Measurements from ENCODE around the gene EXOSC6.
"Not testable (repeated sequence)": the region's sequence is repeated elsewhere in the genome, so short reads cannot be mapped to it uniquely, and the experiment has no call there.

Gene EXOSC6

DNA sequence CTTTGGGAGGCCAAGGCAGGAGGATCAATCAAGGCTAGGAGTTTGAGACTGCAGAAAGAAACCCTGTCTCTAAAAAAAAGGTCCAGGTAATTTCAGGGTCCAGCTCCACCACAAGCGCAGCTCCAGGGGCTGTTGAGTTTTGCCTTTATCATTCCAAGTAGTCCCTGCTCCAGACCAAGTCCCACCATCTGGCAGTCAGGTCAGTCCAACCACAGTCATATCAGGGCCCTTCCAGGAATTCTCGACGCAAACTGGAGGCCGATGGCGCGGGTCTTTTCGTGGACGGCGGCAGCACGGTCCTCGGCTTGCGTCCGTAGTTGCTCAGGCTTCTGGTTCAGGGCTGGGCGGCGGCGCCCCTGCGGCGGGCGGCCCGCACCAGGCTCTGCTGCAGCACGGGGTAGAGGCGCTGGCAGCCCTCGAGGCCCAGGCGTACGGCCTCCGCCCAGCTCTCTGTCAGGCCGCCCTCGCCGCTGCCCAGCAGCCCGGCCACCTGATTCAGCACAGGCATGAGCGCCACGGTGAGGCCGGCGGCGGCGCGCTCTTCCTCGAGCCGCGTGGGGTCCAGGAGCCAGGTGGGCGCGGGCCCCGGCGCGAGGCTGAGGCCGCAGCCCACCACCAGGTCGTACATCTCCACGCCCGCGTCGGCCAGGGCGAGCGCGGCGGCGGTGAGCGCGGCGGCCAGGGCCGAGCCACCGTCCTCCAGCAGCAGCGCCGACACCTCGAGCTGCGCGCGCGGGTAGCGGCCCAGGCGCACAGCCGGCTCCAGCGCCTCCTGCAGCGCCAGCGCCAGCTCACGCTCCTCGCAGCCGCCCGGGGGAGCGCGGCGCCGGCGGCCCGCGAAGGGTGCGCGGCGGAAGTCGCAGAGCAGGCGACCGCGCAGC is 752 bp downstream of the EXOSC6 start:
- peak overlapping the region; percentile 75 for H3K4me3 ChIP-seq (ENCODE audit: low read length)
- peaks cover 9% of the 10 kb centered on the region for H3K4me1 ChIP-seq (ENCODE audit: insufficient read depth, low read length)
- peaks cover 39% of the 10 kb centered on the region for H3K36me3 ChIP-seq (ENCODE audit: insufficient read depth, low read length)
- no peaks in the 10 kb centered on the region for H3K27me3 ChIP-seq (ENCODE audit: insufficient read depth, low read length)
- H2AFZ ChIP-seq (ENCODE audit: low read depth, low read length): no peak overlapping the region
- no peaks in the 10 kb centered on the region for H3K9me3 ChIP-seq (ENCODE audit: low read length)

DNA sequence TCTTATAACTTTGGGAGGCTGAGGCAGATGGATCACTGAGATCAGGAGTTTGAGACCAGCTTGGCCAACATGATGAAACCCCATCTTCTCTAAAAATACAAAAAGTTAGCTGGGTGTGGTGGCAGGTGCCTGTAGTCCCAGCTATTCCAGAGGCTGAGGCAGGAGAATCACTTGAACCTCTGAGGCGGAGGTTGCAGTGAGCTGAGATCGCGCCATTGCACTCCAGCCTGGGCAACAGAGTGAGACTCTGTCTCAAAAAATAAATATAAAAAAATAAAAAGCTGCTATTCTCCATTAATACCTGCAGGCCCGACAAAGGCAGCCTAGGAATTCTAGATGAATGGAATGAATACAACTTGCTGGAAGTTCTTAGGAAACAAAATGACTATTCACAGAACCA is 2.0 kb downstream of the EXOSC6 start:
- H3K4me3 ChIP-seq (ENCODE audit: low read length); H2AFZ ChIP-seq (ENCODE audit: low read depth, low read length); H3K27me3 ChIP-seq (ENCODE audit: insufficient read depth, low read length); H3K9me3 ChIP-seq (ENCODE audit: low read length); H3K4me1 ChIP-seq (ENCODE audit: insufficient read depth, low read length): not testable (repeated sequence)
- H3K36me3 ChIP-seq (ENCODE audit: insufficient read depth, low read length): peaks cover 28% of the 10 kb centered on the region

DNA sequence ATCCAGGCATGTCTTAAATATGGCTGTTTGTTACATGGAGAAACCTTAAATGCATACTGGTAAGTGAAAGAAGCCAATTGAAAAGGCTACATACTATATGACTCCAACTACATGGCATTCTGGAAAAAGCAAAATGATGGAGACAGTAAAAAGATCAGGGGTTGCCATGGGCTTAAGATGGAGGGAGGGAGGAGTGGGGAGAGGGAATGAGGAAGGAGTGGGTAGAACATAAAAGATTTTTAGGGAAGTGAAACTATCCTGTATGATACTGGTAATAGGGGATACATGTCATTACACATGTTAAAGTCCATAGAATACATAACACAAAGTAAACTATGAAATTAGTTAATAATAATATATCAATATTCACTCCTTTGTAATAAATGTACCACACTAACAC is 13.0 kb downstream of the EXOSC6 start:
- H3K9me3 ChIP-seq (ENCODE audit: low read length); H3K4me3 ChIP-seq (ENCODE audit: low read length); H2AFZ ChIP-seq (ENCODE audit: low read depth, low read length); H3K27me3 ChIP-seq (ENCODE audit: insufficient read depth, low read length); H3K4me1 ChIP-seq (ENCODE audit: insufficient read depth, low read length); H3K36me3 ChIP-seq (ENCODE audit: insufficient read depth, low read length): not testable (repeated sequence)

DNA sequence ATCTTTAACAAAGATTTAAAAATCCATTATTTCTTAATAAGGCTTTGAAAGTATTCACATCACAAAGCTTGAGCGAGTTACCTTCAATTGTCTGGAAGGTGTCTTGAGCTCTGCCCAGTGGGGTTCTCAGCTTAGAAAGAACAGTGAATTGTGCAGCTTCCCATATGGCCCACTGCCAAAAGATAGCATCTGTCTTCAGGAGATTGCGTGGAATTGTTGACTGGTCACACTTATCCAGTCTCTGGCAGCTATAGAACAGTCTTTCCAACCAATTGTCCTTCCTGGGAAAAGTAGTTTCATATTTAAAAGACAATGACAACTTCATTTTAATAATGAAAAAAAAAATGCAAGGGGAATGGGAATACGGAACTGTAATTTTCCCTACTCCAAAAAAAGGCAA is 19.9 kb downstream of the EXOSC6 start:
- H3K9me3 ChIP-seq (ENCODE audit: low read length); H3K27me3 ChIP-seq (ENCODE audit: insufficient read depth, low read length); H3K4me3 ChIP-seq (ENCODE audit: low read length); H3K4me1 ChIP-seq (ENCODE audit: insufficient read depth, low read length); H3K36me3 ChIP-seq (ENCODE audit: insufficient read depth, low read length); H2AFZ ChIP-seq (ENCODE audit: low read depth, low read length): not testable (repeated sequence)

DNA sequence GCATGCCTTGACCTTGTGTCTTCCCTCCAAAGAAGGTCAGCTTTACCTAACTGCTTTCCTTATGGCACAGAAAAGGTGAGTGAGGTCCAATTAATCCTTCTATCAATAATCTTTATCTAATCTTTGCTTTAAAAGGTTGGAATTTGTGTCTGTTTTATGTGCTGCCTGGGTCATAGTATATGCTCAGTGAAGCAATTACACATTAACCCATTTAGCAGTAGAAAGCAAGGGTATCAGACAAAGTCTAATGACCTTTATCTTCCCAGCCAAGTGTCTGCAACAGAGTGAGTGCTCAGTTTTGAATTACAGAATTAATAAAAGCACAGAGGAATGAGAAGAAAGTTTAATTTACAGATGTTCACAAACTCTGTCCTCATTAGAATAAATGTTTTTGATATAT is 25.7 kb downstream of the EXOSC6 start:
- H3K27me3 ChIP-seq (ENCODE audit: insufficient read depth, low read length); H2AFZ ChIP-seq (ENCODE audit: low read depth, low read length); H3K4me1 ChIP-seq (ENCODE audit: insufficient read depth, low read length); H3K4me3 ChIP-seq (ENCODE audit: low read length); H3K36me3 ChIP-seq (ENCODE audit: insufficient read depth, low read length); H3K9me3 ChIP-seq (ENCODE audit: low read length): not testable (repeated sequence)

DNA sequence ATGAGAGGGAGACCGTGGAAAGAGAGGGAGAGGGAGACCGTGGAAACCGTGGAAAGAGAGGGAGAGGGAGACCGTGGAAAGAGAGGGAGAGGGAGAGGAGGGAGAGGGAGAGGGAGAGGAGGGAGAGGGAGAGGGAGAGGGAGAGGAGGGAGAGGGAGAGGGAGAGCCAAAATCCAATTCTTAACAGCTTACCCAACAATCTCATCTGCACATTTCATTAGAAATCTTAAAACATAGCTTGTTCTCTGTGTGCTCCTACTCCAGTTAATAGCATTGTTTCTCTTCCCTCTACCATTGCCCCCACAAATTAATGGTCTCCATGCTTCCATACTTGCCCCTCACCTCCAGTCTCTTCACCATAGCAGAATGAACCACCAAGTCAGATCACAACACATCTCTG is 26.3 kb downstream of the EXOSC6 start:
- not testable (repeated sequence) for H3K9me3 ChIP-seq (ENCODE audit: low read length); H3K36me3 ChIP-seq (ENCODE audit: insufficient read depth, low read length); H3K4me1 ChIP-seq (ENCODE audit: insufficient read depth, low read length); H2AFZ ChIP-seq (ENCODE audit: low read depth, low read length); H3K4me3 ChIP-seq (ENCODE audit: low read length); H3K27me3 ChIP-seq (ENCODE audit: insufficient read depth, low read length)

DNA sequence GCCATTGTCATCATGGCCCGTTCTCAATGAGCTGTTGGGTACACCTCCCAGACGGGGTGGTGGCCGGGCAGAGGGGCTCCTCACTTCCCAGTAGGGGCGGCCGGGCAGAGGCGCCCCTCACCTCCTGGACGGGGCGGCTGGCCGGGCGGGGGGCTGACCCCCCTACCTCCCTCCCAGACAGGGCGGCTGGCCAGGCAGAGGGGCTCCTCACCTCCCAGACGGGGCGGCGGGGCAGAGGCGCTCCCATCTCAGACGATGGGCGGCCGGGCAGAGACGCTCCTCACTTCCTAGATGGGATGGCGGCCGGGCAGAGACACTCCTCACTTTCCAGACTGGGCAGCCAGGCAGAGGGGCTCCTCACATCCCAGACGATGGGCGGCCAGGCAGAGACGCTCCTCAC is 27.1 kb downstream of the EXOSC6 start:
- H3K4me1 ChIP-seq (ENCODE audit: insufficient read depth, low read length); H3K4me3 ChIP-seq (ENCODE audit: low read length); H3K9me3 ChIP-seq (ENCODE audit: low read length); H2AFZ ChIP-seq (ENCODE audit: low read depth, low read length); H3K36me3 ChIP-seq (ENCODE audit: insufficient read depth, low read length); H3K27me3 ChIP-seq (ENCODE audit: insufficient read depth, low read length): not testable (repeated sequence)

DNA sequence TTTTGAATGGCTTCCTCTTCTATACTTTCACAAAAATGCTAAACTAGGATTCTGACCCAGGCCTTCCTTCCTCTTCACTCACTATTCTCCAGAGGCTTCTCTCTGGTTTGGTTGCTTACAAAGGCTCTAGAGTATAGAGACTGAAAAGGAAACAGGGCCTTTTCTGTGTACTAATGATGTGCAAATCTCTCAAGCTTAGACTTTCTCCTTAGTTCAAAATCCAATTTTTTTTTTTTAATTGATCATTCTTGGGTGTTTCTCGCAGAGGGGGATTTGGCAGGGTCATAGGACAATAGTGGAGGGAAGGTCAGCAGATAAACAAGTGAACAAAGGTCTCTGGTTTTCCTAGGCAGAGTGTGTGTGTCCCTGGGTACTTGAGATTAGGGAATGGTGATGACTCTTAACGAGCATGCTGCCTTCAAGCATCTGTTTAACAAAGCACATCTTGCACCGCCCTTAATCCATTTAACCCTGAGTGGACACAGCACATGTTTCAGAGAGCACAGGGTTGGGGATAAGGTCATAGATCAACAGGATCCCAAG is 27.7 kb downstream of the EXOSC6 start:
- not testable (repeated sequence) for H3K36me3 ChIP-seq (ENCODE audit: insufficient read depth, low read length); H3K27me3 ChIP-seq (ENCODE audit: insufficient read depth, low read length); H3K4me1 ChIP-seq (ENCODE audit: insufficient read depth, low read length); H3K9me3 ChIP-seq (ENCODE audit: low read length); H2AFZ ChIP-seq (ENCODE audit: low read depth, low read length); H3K4me3 ChIP-seq (ENCODE audit: low read length)

DNA sequence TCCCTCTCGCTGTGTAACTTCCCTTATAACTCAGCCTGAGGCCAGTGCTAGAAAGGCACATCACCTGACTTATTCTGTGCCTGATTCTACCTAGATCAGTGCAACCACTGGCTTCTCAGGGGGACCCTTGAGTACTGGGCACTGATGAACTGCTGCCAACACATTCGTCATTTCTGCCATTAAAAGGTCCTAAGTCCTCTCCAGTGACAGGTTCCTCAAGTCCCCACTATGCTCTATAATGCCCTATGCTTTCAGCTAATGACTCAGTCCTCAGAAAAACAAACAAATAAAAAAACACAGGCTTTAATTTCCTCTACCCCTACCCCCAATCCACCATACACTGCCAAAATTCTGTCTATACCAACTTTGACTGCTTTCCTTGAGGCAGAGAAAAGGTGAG is 28.5 kb downstream of the EXOSC6 start:
- H3K9me3 ChIP-seq (ENCODE audit: low read length); H2AFZ ChIP-seq (ENCODE audit: low read depth, low read length); H3K27me3 ChIP-seq (ENCODE audit: insufficient read depth, low read length); H3K36me3 ChIP-seq (ENCODE audit: insufficient read depth, low read length); H3K4me3 ChIP-seq (ENCODE audit: low read length); H3K4me1 ChIP-seq (ENCODE audit: insufficient read depth, low read length): not testable (repeated sequence)

DNA sequence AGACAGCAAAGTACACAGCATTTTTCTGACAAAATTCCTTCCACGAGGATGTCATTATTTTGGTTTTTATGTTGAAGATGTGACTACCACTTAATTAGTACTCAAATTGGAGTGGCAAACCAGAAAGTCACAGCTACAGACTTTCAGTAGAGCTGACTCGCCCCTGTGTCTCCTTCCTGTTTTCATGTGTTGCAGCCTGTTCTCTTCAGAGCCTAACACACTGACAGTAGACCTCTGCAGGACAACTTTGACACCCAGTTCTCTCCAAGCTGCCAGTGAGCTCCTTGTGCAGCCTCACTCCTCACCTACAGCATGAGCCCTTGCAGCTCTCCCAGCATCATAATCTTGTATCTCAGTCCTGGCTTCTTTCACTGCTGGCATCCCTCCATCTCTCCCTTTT is 29.2 kb downstream of the EXOSC6 start:
- not testable (repeated sequence) for H2AFZ ChIP-seq (ENCODE audit: low read depth, low read length); H3K4me3 ChIP-seq (ENCODE audit: low read length); H3K4me1 ChIP-seq (ENCODE audit: insufficient read depth, low read length); H3K36me3 ChIP-seq (ENCODE audit: insufficient read depth, low read length); H3K9me3 ChIP-seq (ENCODE audit: low read length); H3K27me3 ChIP-seq (ENCODE audit: insufficient read depth, low read length)

DNA sequence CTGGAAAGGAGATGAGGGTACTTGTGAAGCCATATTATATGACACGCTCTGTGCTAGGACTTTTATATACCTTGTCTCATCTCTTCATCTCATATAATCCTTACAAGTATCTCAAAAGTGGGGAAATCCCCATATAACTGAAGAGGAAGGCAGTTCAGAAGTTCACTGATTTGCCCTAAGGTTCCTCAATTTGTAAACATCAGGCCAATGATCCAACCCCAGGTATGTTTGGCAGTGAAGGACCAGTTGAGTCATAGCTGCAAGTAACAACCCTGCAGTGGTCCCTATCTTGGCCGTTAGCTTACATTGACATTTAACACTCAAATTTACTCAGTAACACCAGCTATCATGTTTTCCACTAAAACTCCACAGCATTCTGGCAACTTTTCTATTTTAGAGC is 33.2 kb downstream of the EXOSC6 start:
- H3K4me3 ChIP-seq (ENCODE audit: low read length); H3K36me3 ChIP-seq (ENCODE audit: insufficient read depth, low read length); H3K4me1 ChIP-seq (ENCODE audit: insufficient read depth, low read length); H2AFZ ChIP-seq (ENCODE audit: low read depth, low read length); H3K27me3 ChIP-seq (ENCODE audit: insufficient read depth, low read length); H3K9me3 ChIP-seq (ENCODE audit: low read length): not testable (repeated sequence)

DNA sequence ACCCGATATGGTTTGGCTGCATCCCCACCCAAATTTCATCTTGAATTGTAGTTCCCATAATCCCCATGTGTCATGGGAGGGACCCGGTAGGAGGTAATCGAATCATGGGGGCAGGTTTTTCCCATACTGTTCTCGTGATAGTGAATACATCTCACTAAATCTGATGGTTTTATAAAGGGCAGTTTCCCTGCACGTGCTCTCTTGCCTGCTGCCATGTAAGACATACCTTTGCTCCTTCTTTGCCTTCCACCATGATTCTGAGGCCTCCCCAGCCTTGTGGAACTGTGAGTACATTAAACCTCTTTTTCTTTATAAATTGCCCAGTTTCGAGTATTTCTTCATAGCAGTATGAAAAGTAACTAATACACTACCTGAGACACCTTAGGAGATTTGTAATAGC is 45.4 kb downstream of the EXOSC6 start:
- H3K4me3 ChIP-seq (ENCODE audit: low read length); H3K4me1 ChIP-seq (ENCODE audit: insufficient read depth, low read length); H3K27me3 ChIP-seq (ENCODE audit: insufficient read depth, low read length); H2AFZ ChIP-seq (ENCODE audit: low read depth, low read length); H3K9me3 ChIP-seq (ENCODE audit: low read length); H3K36me3 ChIP-seq (ENCODE audit: insufficient read depth, low read length): not testable (repeated sequence)

DNA sequence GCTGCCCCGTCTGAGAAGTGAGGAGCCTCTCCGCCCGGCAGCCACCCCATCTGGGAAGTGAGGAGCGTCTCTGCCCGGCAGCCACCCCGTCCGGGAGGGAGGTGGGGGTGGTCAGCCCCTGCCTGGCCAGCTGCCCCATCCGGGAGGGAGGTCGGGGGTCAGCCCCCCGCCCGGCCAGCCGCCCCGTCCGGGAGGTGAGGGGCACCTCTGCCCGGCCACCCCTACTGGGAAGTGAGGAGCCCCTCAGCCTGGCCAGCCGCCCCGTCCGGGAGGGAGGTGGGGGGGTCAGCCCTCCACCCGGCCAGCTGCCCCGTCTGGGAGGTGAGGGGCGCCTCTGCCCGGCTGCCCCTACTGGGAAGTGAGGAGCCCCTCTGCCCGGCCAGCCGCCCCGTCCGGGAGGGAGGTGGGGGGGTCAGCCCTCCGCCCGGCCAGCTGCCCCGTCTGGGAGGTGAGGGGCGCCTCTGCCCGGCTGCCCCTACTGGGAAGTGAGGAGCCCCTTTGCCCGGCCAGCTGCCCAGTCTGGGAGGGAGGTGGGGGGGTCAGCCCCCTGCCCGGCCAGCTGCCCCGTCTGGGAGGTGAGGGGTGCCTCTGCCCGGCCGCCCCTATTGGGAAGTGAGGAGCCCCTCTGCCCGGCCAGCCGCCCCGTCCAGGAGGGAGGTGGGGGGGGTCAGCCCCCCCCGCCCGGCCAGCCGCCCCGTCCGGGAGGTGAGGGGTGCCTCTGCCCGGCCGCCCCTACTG is 46.9 kb downstream of the EXOSC6 start:
- not testable (repeated sequence) for H3K4me1 ChIP-seq (ENCODE audit: insufficient read depth, low read length)

DNA sequence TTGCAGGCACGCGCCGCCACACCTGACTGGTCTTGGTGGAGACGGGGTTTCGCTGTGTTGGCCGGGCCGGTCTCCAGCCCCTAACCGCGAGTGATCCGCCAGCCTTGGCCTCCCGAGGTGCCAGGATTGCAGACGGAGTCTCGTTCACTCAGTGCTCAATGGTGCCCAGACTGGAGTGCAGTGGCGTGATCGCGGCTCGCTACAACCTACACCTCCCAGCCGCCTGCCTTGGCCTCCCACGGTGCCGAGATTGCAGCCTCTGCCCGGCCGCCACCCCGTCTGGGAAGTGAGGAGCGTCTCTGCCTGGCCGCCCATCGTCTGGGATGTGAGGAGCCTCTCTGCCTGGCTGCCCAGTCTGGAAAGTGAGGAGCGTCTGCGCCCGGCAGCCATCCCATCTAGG is 47.7 kb downstream of the EXOSC6 start:
- not testable (repeated sequence) for H3K4me3 ChIP-seq (ENCODE audit: low read length); H3K9me3 ChIP-seq (ENCODE audit: low read length); H2AFZ ChIP-seq (ENCODE audit: low read depth, low read length); H3K27me3 ChIP-seq (ENCODE audit: insufficient read depth, low read length); H3K36me3 ChIP-seq (ENCODE audit: insufficient read depth, low read length); H3K4me1 ChIP-seq (ENCODE audit: insufficient read depth, low read length)

More for the DNA sequence above, 46.9 kb downstream of the EXOSC6 start:
- H3K9me3 ChIP-seq (ENCODE audit: low read length); H3K36me3 ChIP-seq (ENCODE audit: insufficient read depth, low read length); H2AFZ ChIP-seq (ENCODE audit: low read depth, low read length); H3K4me3 ChIP-seq (ENCODE audit: low read length); H3K27me3 ChIP-seq (ENCODE audit: insufficient read depth, low read length): not testable (repeated sequence)
